ENCODE measurements around the gene CCDC12.
A peak's percentile ranks its signal among the peaks of the same experiment; 100 is the strongest.

The CCDC12 gene

DNA sequence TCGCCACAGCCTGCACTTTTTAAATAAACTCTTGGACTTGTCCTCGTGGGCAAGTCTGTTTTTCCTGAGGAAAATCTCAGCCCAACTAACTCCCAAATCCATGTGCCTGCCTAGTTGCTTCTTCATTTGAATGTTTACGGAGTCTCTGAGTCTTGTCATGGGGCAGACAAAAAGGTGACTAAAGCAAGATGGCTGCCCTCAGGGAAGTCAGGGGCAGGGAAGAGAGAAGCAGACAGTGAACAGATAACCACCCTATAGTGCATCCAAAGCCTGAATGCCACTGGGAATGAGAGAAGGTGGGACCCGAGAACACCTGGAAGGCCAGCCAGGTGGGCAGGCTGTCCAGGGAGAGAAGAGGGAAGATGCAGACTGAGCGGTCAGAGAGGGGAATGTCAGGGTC lies 21.4 kb downstream of the CCDC12 start:
- no peak for DNase-seq

DNA sequence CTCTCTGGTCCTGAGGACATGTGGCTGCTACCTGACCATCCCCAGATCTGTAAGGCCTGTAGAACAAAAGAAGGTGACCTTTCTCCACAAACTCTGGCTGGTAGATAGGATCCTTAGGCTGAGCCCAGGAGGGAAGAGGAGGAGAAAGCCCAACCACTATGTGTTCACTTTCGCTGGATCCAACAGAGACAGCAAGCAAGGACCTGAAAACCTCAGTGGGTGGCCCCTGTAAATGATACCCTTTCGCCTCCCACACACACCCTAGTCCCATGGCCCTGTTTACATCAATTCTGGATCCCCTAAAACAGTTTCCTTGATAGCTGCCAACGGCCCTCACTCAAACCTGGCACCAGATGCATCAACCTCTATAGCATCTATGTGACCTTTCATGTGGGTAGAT lies 22.4 kb downstream of the CCDC12 start:
- DNase-seq = no peak

DNA sequence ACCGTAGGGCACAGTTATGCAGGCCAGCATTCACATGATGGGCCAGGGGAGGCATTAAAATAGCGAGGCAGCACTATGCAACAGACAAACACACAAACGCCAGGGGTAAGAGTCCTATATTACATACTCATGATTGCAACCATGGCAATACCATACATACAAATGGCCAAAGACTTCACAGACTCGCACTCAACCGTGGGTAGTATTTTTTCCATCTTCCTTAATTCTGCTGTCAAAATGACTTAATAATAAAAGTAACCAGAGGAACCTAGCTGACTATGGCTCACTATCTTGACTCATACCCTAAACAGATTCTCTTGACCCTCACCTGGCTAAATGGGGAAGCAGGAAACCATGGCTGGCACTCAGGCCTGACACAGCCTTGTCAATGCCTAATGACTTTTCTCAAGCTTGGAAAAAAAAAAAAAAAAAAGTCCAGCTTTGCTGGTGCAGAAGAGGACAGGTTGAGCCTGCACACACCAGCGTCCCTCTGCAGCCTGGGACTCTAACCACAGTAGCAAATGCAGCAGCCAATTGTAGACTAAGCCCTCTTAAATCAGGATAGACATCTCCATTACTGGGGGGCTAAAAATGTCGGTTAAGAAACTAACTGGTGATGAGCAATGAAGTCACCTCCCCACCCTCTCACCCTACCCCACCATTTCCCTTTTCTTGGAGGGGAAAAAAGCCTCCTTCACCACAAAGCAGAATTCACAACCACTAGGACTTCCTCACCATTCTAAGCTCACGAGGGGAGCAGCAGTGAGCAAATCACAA lies 23.1 kb downstream of the CCDC12 start:
- DNase-seq = peak; percentile 29

DNA sequence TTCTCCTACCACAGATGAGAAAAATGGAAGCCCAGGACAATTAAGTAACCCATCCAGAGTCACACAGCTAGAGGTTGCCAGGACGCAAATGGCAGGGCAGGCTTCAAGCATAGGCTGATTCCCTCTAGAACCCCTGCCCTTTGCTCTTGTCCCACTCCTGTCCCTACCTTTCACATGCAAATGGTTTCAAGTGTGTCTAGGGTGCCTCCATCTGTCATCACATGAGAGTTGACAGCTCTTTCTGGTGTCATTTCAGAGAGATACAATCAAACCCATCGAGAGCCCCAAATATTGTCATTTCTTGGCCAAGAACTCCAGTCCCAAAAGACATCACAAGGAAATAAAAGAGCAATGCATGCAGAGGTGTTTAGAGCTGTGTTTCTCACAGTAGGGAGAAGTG lies 23.7 kb downstream of the CCDC12 start:
- DNase-seq = no peak

DNA sequence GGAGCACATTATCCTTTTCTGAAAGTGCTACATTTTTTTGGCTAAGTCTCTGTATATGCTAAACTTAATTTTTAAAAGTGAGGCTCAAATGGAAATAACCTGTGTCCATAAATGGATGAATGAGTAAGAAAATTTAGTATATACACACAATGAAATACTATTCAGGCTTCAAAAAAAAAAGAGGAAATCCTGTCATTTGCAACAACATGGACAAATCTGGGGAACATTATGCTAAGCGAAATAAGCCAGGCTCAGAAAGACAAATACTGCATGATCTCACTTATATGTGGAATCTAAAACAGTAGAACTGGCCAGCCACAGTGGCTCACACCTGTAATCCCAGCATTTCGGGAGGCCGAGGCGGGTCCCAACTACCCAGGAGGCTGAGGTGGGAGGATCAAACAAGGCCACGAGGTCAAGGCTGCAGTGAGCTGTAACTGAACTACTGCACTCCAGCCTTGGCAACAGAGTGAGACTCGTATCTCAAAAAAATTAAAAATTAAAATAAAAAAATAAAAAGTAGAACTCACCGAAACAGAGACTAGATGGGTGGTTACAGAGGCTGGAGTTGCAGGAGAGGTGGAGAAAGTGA lies 25.8 kb downstream of the CCDC12 start:
- no peak for DNase-seq

DNA sequence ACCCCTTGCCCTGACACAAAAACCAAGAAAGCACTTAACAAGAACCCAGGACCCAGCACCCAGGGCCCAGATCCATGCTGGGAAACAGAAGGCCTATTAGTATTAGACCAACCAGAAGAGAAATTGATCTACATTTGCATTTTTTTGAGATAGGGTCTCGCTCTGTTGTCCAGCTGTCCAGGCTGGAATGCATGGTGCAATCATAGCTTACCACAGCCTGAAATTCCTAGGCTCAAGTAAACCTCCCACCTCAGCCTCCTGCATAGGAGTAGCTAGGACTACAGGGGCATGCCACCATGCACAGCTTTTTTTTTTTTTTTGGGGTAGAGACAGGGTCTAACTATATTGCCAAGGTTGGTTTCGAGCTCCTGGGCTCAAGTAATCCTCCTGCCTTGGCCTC lies 26.4 kb downstream of the CCDC12 start:
- no peak for DNase-seq

DNA sequence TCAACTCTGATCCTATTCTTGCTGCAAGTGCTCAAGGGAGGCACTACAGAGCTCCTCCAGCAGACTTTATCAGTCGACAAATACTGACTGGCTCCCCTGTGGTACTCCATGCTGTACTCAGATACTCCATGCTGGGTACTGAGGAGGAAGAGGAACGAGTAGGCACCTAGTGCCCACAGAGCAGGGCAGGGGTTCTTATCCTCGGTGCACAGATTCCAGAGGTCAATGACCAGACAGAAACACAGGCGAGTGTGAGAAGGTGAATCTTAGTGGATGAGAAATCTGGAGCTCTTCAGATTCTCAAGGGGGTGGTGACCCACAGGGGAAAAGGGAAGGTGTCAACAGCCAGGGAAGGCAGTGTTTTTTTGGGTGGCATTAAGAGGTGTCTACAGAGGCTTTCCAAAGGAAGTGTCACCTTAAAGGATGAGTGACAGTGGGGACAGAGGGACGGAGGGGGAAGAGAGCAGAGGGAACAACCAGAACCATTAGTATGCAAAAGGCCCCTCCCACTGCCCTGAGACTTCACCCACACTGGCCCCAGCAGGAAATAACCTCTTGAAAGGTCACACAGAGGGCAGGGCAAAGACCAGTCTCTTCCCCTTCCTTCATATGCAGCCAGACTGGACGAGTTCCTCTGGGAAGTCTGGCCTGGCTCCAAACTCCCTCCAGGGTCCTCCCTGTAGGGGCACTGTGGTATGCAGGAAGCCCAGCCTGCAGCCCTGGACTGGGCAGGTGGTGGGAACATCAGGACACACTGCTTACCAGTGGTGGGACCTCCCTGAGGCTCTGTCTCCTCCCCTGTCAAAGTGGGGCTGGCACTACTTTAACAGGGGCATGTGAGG lies 27.5 kb downstream of the CCDC12 start:
- DNase-seq = peak; percentile 38

DNA sequence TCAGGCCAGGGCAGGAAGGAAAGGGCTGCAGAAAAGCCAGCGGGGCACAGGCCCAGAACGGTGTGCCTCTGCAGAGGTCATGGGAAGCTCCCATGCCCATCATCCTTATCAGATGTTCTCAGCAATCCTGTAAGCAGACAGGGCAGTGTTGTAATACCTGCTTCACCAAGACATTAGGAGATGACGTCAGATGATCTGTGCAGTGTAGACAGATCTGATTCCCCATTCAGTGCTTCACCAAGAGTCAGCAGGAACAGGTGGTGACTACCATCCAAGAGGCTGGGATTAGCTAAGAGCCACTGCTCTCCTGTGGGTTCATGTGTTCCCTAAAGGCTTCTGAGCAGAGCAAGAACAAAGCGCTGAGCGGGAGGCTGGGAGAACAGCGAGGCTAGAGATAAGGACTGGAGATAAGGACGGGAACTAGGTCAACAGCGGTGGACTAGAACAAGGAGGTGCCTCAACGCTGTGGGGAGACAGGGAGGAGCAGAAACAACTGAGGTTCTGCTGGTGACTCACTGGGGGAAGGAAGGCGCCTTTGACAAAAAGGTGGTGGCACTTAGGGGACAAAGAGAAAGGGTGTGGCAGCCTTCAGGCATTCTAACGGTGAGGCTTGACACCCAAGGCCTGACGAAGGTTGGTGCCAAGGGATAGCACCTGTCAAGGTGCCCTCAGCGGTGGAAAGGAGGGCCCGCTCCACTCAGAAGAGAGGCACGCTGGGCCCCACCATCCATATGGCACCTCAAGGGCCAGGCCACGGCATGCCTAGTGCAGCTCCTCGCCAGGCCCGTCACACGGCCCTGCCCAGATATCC lies 28.4 kb downstream of the CCDC12 start:
- DNase-seq = peak; percentile 79

DNA sequence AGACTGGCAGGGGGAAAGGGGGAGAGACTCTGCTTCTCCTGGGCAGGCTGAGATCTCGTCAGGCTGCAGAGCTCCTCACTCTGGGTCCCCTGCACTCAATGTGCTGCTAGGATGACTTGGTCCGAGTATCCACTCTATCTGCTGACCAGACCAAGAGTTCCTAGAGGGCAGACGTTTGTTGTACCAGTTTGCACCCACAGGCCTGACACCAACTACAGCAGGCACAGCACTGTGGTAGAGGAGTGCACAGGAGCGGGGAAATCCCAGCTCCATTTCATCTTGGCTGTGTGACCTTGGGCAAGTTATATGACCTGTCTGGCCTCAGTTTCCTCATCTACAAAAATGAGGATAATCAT lies 29.0 kb downstream of the CCDC12 start:
- peak; percentile 39 for DNase-seq

DNA sequence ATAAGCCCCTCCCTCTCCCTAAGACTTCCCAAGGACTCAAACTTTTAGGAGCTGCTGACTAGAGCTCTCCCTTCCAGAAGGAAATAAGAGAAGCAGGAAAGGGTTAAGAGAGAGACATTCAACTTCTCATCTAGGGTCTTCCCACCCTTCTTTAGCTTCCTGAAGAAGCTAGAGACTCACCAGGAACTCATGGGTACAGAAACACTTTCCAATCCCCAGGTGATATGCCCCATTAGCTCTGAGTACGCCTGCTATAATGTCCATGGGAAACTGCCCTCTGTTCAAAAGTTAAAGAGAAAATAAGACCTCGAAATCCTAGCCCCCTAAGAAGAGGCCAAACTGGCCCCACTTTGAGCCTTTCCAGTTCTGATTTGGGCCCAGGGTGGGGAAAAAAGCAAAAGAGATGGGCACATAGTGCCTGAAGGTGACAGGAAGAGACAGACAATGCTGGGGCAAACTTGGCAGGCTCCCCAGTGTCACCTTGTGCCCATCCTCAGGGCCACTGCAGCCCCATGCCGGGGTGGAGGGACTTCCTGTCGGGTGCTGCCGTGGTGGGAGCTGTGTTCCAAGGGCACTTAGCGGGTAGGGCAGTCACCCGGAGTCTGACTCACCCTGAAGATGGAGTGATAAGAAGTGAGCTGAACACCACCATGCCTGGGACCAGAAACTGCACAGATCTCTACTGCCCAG lies 29.5 kb downstream of the CCDC12 start:
- peak; percentile 83 for DNase-seq

DNA sequence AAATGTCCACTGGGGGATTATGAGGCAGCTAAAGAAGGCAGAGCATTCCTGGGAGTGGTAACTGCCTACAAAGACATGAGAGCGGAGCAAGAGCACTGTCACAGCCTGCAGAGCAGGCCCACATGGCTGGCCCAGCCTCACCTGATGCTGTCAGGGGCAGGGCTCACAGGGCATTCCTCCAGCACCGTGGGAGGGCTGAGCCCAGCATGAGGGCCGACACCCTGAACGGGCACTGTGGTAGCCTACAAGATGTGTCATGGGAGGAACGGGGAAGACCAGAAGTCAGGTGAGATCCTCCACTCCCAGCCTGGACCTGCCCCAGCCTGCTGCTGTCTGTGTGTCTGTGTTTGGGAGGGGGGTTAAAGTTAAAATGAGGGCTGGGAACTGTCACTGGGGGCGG lies 30.1 kb downstream of the CCDC12 start:
- no peak for DNase-seq

DNA sequence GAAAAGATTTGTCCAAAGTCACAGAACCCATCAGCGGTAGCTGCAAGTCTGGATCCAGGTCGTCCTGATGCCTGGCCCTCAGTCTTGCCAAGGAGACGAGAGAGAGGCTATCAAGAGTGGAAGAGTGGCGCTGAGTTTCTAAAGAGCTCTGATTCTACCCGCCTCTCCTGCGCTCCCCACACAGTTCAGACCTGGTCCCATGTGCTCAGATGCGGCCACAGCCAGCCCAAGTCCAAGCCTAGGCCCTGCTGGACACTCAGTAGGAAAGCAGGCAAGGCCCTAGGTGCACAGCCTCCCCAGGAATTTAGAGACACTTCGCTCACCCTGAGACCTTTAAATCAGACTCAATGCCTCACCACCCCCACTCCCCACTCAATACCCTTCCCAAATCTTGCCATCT lies 32.4 kb downstream of the CCDC12 start:
- DNase-seq = no peak

DNA sequence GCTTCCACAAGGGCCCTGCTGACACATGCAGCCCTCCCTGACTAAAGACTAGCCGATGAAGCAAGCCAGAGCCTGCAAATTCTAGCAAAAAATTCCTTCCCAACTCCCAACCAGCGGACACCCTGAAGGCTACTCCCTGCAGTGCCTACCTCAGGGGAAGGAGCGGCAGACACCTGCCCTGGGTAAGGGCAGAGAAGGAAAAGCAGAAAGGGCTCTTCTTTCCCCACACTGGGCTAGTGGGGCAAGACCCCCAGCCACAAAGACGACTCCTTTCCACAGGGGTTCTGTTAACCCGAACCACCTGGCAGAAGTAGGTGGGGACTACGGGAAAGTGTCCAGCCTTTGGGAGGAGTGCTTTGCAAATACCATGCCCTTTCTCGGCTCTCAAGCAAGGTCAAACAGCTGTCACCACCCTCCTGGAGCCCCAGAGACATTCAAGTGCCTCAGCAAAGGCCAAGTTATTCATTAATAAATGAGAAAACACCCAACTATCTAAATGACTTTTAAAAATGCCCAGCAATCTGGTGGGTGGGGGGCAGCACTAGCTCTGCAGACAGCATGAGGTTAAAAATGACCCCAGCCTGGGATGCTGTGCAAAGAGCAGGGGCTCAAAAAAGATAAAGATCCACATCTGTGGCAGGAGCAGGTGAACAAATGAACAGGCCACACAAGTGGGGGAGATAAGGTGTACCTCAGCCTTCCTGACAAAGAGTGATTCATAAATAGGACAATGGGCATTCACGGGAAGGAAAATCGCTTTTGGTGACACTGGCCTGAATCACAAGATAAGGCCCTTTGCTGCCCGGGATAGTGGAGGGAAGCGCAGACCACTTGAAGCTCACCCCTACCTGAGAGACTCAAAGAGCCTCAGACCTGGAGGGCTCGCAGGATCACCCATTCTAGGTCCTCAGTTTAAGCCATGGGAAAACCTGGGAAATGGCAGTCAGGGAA lies 33.0 kb downstream of the CCDC12 start:
- no peak for DNase-seq

DNA sequence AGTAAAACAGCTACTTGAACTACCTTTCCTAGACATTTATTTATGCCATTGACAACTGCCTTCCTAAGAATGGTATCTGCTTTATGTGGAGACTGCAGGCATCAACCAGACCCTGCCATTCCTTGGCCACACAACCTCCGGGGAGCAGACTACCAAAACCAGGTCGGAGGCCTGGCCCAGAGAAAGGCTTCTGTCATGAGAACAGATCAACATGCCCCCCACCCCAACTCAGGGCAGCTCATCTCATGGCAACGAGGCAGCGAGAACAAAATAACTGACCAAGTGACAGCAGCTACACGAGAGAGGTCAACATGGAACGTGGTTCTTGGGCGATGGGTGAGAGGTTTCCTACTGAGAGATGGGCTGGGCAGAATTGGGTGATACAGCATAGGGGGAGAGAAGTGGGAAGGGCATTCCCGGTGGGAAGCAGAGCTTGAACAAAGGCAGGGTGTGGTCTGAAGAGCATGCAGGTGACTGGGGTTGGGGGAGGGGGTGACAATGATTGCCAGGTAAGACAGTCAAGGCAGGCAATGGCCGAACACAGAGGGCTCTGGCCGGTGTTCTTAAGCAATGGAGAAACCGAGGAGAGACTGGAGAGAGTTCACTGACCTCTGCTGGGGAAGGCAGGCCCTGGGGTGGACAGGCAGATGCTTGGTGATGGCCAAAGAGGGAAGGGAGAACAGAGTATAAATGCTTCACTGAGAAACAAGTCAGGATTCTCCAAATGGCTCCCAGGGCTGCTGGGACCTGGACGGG lies 33.9 kb downstream of the CCDC12 start:
- DNase-seq = no peak

DNA sequence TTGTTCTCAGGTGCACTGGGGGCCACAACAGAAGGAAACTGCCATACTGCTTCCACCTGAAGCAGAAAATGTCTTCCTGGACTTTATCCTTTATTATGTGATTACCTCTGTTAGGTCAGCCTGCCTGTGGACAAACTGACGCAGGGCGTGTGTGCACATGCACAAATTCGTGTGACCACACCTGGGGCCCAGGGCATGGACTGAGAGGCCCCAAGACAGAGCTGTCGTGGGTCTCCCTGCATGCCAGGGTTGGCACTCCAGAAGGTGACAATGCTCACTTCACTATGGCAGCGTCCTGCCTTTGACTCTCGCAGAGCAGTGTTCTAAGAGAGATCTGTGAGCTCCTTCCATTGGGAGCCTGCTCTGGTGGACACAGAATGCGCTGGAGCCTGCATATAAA lies 34.5 kb downstream of the CCDC12 start:
- DNase-seq = no peak

DNA sequence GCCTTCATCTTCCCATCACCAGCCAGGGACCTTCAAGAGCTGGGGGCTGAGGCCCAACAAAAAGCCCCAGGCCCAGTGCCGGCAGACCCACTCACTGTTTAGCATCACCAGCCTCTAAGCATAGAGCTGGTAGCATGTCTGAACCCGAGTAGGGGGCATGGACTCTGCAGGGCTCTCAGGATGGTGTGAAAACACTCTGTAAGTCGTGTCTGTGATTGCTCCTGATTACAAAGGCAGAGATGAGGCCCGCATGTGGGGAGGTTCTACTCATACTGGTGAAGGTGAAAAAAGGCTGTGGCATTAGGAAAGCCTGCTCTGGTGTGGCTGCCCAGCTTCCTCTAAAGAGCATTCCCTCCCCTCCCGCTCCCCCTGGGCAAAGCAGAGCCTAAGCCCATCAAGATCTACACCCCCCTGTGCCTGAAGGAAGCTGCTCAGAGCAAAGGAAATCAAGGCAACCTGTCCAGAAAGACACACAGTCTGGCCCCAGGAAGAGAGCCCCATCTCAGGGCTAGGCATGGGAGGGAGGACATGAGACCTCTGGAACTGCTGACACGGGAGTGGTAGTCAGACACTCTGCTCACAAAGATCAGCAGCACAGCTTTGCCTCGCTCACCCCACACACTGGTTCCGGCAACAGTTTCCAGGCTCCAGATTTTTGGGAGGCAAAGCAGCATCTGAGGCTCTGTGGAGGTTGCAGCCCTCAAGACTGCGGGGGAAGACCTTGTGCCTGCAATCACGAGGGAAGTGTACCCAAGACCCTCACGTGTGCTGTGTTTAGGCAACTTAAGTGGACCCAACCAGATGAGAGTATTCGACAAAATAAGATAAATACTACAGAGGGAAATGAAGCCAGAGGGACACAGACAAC lies 36.7 kb downstream of the CCDC12 start:
- no peak for DNase-seq

DNA sequence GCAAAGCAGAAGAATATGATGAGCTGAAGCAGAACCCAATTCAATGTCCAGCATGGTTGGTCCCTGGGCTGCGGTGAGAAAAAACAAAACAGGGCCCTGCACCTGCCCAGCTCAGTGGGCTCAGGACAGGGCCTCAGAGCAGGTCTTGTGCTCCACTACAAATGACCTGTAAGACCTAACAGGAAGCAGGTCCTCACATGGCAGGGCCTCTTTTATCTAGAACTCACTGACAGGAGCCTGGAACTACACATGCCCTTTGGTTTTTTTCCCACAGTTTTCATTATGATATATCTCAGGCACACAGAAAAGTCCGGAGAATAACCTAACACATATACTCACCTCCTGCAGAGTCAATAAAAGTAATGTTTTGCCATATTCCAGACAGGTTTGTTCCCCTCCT lies 38.4 kb downstream of the CCDC12 start:
- DNase-seq = no peak

DNA sequence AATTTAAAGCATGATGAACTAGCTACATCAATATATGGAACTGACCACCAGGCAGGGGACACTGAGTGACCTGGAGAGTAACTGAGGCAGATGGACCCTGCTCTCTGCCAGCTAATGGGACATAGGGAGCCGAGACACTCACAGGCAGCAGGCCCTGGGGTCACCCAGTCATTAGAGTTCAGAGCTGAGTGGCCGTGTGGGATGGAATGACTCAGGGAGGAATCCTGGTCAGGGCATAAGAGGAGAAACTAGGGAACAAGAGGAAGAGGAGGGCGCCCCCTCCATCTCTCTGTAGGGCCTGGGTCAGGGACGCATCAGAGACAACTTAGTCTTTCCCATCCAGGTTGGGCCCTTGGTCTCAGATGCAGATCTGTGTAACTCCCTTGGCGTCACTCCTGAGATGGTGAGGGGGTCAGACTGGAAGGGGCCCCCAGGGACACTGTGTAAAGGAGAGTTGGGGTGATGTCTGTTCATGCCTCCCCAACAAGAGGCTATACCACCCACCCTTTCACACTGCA lies 39.8 kb downstream of the CCDC12 start:
- DNase-seq = no peak

DNA sequence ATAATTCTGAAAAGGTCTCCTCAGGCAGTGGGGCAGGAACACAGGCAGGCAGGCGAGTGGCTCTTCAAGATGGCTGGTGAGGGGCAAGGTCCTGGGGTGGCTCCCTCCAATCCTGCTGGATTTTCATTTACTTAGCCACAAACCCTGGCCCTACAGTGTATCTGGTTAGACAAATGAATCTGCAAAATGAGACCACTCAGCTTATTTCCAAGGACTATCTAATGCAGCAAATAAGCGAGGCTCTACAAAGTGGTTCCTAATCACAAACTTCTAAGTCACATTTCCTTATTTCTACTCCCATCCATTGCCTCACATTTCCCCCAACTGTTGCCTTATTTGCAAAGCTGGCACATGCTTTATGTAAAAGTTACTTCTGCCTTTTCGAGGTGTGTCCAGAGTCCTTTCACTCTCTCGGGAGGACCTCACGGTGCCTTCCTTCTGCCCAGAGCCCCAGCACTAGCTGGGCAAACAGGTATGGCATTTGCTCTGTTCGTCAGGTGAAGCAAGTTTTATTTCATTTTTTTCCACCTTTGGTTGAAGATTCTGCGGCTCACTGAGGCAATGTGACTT lies 40.5 kb downstream of the CCDC12 start:
- DNase-seq = no peak
